HG02642 (cell line): ENCODE measurements around the gene SRD5A1.

Experiments
- ATAC-seq: cut with Tn5 transposase; IDR thresholded peaks from one replicate; pipeline ENCODE4 v1.9.1; 2021; ENCODE audit warnings: mild to moderate bottlenecking; ENCODE audit not compliant: unreplicated experiment, poor library complexity

The SRD5A1 gene

GRCh38 chr5:6603643-6604042 lies 29.6 kb upstream of the SRD5A1 start:
- ATAC-seq, result no peak

DNA sequence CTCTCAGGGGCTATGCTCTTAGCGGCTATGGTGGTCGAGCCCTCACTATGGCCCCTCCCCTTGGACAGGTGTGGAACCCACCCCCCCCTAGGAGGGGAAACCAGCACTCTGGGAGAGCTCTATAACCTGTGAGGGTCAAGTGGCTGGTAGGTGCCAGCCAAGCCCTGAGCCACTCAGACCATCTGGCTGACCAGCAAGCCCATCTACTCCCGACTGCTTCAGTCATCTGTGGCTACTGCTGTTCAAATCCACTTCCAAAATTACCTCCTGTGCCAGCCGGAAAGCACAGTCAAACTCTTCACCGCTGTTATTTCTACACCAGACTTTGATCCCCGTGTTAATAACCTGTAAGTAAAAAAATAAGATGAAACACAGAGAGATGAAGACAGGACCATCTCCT lies 28.9 kb upstream of the SRD5A1 start:
- ATAC-seq, result no peak

GRCh38 chr5:6604946-6605345 lies 28.3 kb upstream of the SRD5A1 start:
- no peak for ATAC-seq

GRCh38 chr5:6606884-6607558 lies 26.2 kb upstream of the SRD5A1 start:
- ATAC-seq, result no peak

- ATAC-seq, result no peak
Observed at GRCh38 chr5:6607559-6607936, 25.7 kb upstream of the SRD5A1 start.

DNA sequence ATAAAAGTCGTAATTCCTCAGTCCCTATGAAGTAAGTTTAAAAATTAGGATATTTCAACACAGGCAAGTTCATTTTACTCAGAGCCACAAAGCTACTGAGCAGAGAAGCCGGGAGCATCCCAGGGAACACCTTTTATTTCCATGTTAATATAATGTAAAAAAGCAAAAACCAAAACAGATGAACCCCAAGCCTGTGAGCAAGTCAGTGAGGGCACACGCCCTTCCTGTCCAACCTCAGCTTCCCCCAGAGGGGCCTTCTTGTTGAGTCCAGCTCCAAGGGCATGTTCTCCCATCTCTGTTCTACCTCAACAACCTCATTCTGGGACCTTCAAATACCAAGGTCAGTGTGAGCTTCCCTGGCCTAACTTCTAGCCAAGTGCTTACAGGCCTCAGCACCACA lies 25.2 kb upstream of the SRD5A1 start:
- ATAC-seq, result no peak

- no peak for ATAC-seq
Observed at GRCh38 chr5:6611334-6612256, 21.6 kb upstream of the SRD5A1 start.

- no peak for ATAC-seq
Observed at GRCh38 chr5:6615034-6615815, 18.0 kb upstream of the SRD5A1 start.

DNA sequence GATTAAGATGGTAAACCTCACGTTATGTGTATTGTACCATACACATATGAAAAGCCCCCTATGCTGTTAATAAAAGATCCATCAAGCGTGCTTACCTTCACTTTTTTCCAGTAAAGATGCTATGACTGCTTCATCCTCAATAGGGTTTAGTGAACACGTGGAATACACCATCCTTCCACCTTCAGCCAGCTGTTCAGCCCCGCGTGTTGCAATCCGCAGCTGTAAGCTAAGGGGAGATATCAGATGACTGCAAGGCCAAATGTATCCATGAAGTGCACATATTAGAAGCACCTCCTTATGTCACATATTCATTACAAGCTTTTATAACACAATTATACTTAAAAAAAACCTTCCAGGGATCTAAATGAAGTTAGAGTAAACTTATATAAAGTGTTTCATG lies 16.6 kb upstream of the SRD5A1 start:
- no peak for ATAC-seq

GRCh38 chr5:6623228-6623627 lies 10.0 kb upstream of the SRD5A1 start:
- no peak for ATAC-seq

DNA sequence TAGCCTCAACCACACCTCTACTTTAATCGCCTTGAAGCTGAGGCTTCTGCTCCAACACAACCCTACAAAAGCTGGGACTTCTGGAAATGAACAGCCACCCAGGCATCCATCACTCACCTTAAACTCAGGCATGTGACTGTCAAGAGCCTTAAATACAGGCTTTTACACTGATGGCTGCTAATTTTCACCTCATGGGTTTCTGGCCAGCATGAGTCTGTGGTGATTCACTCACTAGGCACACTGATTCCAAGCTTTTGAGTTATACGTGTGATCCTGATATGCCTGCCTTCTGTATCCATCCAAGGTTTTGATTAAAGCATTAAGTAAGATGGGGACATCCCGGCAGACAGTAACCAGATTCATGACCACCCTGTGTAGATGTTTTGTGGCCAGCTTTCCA lies 9.3 kb upstream of the SRD5A1 start:
- ATAC-seq, result no peak

DNA sequence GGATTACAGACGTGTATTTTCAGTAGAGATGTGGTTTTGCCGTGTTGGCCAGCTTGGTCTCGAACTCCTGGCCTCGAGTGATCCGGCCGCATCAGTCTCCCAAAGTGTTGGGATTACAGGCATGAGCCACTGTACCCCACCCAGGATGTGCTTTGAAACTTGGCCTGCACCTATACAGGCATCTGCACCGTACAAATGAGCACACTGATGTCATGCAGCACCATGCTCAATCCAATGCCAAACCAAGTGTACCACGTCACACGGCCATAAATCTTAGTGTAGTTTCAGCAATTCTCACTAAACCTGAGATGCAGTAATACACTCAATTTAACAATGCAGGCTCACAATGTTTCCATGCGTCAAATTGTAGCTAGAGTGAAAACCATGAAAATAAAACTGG lies 6.7 kb upstream of the SRD5A1 start:
- ATAC-seq, result no peak

DNA sequence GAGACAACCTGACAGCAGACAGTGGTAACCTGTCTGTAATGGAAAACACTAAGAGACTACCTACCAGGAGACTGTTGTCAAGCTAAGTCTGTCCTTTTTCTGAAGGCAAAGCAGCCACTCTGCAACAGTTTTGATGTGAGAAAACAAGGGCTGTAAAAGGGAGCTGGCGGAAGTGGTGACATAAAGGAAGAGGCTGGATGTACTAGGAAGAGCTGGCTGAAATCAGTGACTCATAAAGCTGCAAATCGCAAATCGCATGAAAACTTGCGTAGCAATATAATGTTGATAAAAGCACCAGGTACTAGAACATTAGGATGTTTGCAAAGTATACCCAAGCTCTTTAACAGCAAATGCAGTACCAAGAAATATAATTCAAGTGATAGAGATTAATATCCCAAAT lies 1.8 kb upstream of the SRD5A1 start:
- ATAC-seq, result no peak

DNA sequence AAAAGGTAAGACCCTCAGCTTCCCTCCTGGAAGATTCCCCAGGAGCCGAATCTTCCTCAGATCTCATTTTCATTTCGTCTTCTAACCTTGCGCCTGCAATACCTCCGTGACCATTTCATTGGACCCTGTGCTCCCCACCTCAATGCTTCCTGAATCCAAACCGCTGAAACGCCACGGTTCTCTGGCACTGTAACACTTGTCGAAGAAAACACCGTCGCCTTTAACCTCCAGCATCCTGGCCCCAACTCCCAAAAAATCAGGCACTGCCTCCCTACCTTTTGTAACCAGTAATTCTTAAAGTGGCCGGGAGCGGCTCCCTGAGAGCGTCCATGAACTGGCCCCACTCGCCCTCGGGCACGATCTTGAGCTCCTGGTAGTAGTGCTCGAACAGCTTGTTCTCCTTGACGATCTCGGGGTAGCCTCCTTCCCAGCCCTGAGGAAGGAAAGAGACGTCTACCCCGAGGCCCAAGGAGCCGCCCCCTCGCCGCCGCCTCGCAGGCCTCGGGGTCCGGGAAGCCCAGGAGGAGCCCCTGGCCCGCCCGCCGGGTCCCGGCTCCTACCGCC lies 834 bp upstream of the SRD5A1 start:
- ATAC-seq, result peak; percentile 29

GRCh38 chr5:6633469-6634245 lies 417 bp downstream of the SRD5A1 start:
- peak; percentile 57 for ATAC-seq

DNA sequence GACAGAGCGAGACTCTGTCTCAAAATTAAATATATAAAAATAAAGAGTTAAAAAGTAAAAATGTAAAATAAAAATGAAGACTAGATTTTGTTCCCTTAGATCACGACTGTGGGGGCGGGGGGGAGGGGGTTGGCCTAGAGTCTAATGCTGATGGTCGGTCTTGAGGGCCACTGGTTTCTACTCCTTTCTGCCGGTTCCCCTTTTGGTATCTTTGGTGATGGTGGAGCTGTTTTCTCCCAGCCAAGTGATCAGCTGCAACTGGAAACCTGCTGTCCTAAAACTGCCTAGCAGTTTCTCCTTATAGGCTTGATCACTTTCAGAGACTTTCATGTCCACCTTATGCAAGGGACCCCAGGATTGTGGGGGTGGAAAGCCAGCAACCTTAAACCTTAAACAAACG lies 1.1 kb downstream of the SRD5A1 start:
- no peak for ATAC-seq

GRCh38 chr5:6634788-6635430 lies 1.7 kb downstream of the SRD5A1 start:
- no peak for ATAC-seq

GRCh38 chr5:6636293-6636692 lies 3.1 kb downstream of the SRD5A1 start:
- ATAC-seq, result no peak

- ATAC-seq, result no peak
Observed at GRCh38 chr5:6637022-6637421, 3.8 kb downstream of the SRD5A1 start.
